ENCODE data around the gene RRAGC.

- no peak for TF ChIP-seq CTCF (conservative IDR thresholded peaks at IDR 0.05; ENCODE audit: low read length)
- TF ChIP-seq EZH2phosphoT487 (IDR thresholded peaks at IDR 0.05; ENCODE audit: borderline replicate concordance) = no peak
These were observed 69.9 kb downstream of the RRAGC start for GRCh38 chr1:38789498-38790169.

Data from Loucy (cell line).